UCSD-AML1 (cell line): ENCODE data around the gene STUB1.
A peak's percentile ranks its signal among the peaks of the same experiment; 100 is the strongest.

Source experiments
- DNase-seq: peaks from one replicate; lab custom pipeline; 2025; ENCODE audit not compliant: unreplicated experiment; lab: John Stamatoyannopoulos, UW

STUB1 gene

GRCh38 chr16:693766-694165 is 13.6 kb downstream of the STUB1 start:
- DNase-seq, result no peak

GRCh38 chr16:694187-694862 is 14.1 kb downstream of the STUB1 start:
- DNase-seq, result no peak

GRCh38 chr16:694863-695354 is 14.7 kb downstream of the STUB1 start:
- DNase-seq, result no peak

- no peak for DNase-seq
Observed at GRCh38 chr16:695355-696089, 15.3 kb downstream of the STUB1 start.

GRCh38 chr16:698911-699671 is 18.9 kb downstream of the STUB1 start:
- no peak for DNase-seq

GRCh38 chr16:700684-701584 is 20.7 kb downstream of the STUB1 start:
- peak; percentile 15 for DNase-seq

- no peak for DNase-seq
Observed at GRCh38 chr16:702341-702740, 22.1 kb downstream of the STUB1 start.

- no peak for DNase-seq
Observed at GRCh38 chr16:703406-703805, 23.2 kb downstream of the STUB1 start.

- DNase-seq, result no peak
Observed at GRCh38 chr16:704047-704446, 23.8 kb downstream of the STUB1 start.

- DNase-seq, result no peak
Observed at GRCh38 chr16:704552-705380, 24.6 kb downstream of the STUB1 start.

- DNase-seq, result no peak
Observed at GRCh38 chr16:705431-706188, 25.4 kb downstream of the STUB1 start, which contains the start of gene FBXL16. Gene FBXL16 (minus strand): TSS chr16:705801. CDS start chr16:697405, 8,396 bp downstream.

GRCh38 chr16:706189-707061 is 26.2 kb downstream of the STUB1 start:
- DNase-seq, result no peak

- DNase-seq, result no peak
Observed at GRCh38 chr16:707062-707538, 26.9 kb downstream of the STUB1 start.

- DNase-seq, result no peak
Observed at GRCh38 chr16:708019-708418, 27.8 kb downstream of the STUB1 start.

GRCh38 chr16:708959-709358 is 28.7 kb downstream of the STUB1 start:
- no peak for DNase-seq

GRCh38 chr16:709566-710499 is 29.6 kb downstream of the STUB1 start:
- no peak for DNase-seq
